Neural cell (in vitro differentiated cells): ENCODE measurements around the gene HAND1.

Experiments used
- EP300 ChIP-seq: fragments of 450-650 bp; conservative IDR thresholded peaks from 2 replicates; pipeline ENCODE4 v1.6.1; 2014; ENCODE audit warnings: antibody characterized with exemption, mild to moderate bottlenecking, moderate library complexity; ENCODE audit not compliant: poor library complexity, severe bottlenecking
- EZH2 ChIP-seq: fragments of 200-600, 300-800 bp; shearing (Covaris generic), sonication (generic); IDR thresholded peaks from 2 replicates; pipeline ENCODE4 v1.6.1; 2014; ENCODE audit warnings: antibody characterized with exemption, low read length, borderline replicate concordance, mild to moderate bottlenecking; ENCODE audit not compliant: insufficient read depth, poor library complexity, severe bottlenecking
- MXI1 ChIP-seq: fragments of 450-650 bp; conservative IDR thresholded peaks from 2 replicates; pipeline ENCODE4 v1.6.1; 2014; ENCODE audit warnings: antibody characterized with exemption, mild to moderate bottlenecking; ENCODE audit not compliant: poor library complexity, severe bottlenecking
- POLR2AphosphoS5 ChIP-seq: IDR thresholded peaks from 2 replicates; pipeline ENCODE4 v1.6.1; 2012
- TAF1 ChIP-seq: IDR thresholded peaks from 2 replicates; pipeline ENCODE4 v1.6.1; 2012; ENCODE audit warnings: low read depth
- TF ChIP-seq, protein P1 (sequence below): fragments of 450-650 bp; IDR thresholded peaks from 2 replicates; pipeline ENCODE4 v1.5.1; 2014; ENCODE audit warnings: antibody characterized with exemption, mild to moderate bottlenecking, moderate library complexity; ENCODE audit not compliant: poor library complexity, severe bottlenecking
- TF ChIP-seq, protein P2 (sequence below): IDR thresholded peaks from 2 replicates; pipeline ENCODE4 v1.6.1; 2012; ENCODE audit warnings: borderline replicate concordance

DNA sequence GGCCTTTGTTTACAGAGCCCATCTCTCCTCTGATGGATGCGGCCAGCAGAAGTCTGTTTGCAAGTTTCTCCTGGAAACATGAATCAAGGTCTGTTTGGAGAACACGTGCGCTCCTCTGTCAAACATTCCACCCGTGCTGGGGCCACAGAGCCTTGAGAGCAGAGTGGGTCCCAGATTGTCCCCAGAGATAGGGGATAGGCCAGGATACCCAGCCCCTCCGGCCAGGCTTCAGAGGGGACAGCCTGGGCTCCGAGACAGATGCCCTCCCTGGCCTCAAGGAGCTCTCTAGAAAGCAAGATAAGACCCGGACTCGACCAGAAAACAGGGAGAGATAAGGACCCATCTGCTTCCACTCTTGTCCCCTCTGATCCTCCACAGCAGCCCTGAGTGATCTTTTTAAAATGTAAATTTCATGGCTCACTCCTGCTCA lies 40.4 kb upstream of the HAND1 start:
- TF ChIP-seq, protein P1, sequence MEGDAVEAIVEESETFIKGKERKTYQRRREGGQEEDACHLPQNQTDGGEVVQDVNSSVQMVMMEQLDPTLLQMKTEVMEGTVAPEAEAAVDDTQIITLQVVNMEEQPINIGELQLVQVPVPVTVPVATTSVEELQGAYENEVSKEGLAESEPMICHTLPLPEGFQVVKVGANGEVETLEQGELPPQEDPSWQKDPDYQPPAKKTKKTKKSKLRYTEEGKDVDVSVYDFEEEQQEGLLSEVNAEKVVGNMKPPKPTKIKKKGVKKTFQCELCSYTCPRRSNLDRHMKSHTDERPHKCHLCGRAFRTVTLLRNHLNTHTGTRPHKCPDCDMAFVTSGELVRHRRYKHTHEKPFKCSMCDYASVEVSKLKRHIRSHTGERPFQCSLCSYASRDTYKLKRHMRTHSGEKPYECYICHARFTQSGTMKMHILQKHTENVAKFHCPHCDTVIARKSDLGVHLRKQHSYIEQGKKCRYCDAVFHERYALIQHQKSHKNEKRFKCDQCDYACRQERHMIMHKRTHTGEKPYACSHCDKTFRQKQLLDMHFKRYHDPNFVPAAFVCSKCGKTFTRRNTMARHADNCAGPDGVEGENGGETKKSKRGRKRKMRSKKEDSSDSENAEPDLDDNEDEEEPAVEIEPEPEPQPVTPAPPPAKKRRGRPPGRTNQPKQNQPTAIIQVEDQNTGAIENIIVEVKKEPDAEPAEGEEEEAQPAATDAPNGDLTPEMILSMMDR: no peak
- TF ChIP-seq TAF1 (no peak), EP300 (no peak), POLR2AphosphoS5 (no peak), EZH2 (no peak), MXI1 (no peak)
- TF ChIP-seq, protein P2, sequence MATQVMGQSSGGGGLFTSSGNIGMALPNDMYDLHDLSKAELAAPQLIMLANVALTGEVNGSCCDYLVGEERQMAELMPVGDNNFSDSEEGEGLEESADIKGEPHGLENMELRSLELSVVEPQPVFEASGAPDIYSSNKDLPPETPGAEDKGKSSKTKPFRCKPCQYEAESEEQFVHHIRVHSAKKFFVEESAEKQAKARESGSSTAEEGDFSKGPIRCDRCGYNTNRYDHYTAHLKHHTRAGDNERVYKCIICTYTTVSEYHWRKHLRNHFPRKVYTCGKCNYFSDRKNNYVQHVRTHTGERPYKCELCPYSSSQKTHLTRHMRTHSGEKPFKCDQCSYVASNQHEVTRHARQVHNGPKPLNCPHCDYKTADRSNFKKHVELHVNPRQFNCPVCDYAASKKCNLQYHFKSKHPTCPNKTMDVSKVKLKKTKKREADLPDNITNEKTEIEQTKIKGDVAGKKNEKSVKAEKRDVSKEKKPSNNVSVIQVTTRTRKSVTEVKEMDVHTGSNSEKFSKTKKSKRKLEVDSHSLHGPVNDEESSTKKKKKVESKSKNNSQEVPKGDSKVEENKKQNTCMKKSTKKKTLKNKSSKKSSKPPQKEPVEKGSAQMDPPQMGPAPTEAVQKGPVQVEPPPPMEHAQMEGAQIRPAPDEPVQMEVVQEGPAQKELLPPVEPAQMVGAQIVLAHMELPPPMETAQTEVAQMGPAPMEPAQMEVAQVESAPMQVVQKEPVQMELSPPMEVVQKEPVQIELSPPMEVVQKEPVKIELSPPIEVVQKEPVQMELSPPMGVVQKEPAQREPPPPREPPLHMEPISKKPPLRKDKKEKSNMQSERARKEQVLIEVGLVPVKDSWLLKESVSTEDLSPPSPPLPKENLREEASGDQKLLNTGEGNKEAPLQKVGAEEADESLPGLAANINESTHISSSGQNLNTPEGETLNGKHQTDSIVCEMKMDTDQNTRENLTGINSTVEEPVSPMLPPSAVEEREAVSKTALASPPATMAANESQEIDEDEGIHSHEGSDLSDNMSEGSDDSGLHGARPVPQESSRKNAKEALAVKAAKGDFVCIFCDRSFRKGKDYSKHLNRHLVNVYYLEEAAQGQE: no peak
